Endothelial cell of umbilical vein (primary cell): Measurements from ENCODE around the gene ITIH5. TPM values are rescaled to one million over a fixed set of nuclear protein-coding genes. Genes with fewer than 3 reads are reported as not detected.

Source experiments
- BruUV-seq: library from RNA; stranded (reverse); fragments of 400-500 nt; replicated peaks from 2 replicates; lab custom pipeline; 2021; lab: Mats Ljungman, UMichigan
- CTCF ChIA-PET: fragments of 300-600, 350-600 bp; sonication (Branson Sonifier 250); formaldehyde crosslinking; loops from one replicate; lab custom pipeline; 2021; ENCODE audit warnings: antibody characterized with exemption, inconsistent platforms; lab: Charles Lee
- POLR2A ChIA-PET: fragments of 300-600, 350-600 bp; sonication (Branson Sonifier 250); formaldehyde crosslinking; loops from one replicate; lab custom pipeline; 2021; ENCODE audit warnings: antibody characterized with exemption, inconsistent platforms; lab: Charles Lee
- DNase-seq: peaks from one replicate; pipeline ENCODE4 v3.0.0-alpha.2; 2011; ENCODE audit warnings: low read depth, low spot score
- FAIRE-seq: peaks from 2 replicates; lab custom pipeline; 2011; peaks lifted over from hg19 to GRCh38; lab: Jason Lieb, UNC
- H2AFZ ChIP-seq: 2 replicates; pipeline ENCODE4 v1.6.0; 2012; ENCODE audit warnings: low read depth, low read length, control low read depth, inconsistent platforms
- H3K27ac ChIP-seq: 2 replicates; pipeline ENCODE4 v1.5.1; 2011; ENCODE audit warnings: low read depth, mild to moderate bottlenecking, control low read depth, low read length, moderate library complexity; ENCODE audit not compliant: insufficient read depth
- H3K27me3 ChIP-seq, 2 experiments: 2 replicates each; pipeline versions ENCODE4 v1.6.0 to v1.6.1; 2011; ENCODE audit warnings: low read length in 2 of 2, mixed read lengths in 1 of 2; ENCODE audit not compliant: control insufficient read depth in 2 of 2, insufficient read depth in 2 of 2
- H3K36me3 ChIP-seq, 2 experiments: 2 replicates in 1 of 2; 3 replicates in 1 of 2; pipeline ENCODE4 v1.5.1; 2011; ENCODE audit warnings: low read length in 2 of 2, mild to moderate bottlenecking in 1 of 2, moderate library complexity in 1 of 2; ENCODE audit not compliant: control insufficient read depth in 2 of 2, insufficient read depth in 2 of 2; ENCODE audit errors: extremely low read depth in 1 of 2
- H3K4me1 ChIP-seq: 3 replicates; pipeline ENCODE4 v1.5.1; 2011; ENCODE audit warnings: mild to moderate bottlenecking, low read length; ENCODE audit not compliant: control insufficient read depth, insufficient read depth; ENCODE audit errors: extremely low read depth
- H3K4me2 ChIP-seq: 2 replicates; pipeline ENCODE4 v1.6.1; 2011; ENCODE audit warnings: low read length, control low read depth, mixed read lengths; ENCODE audit not compliant: insufficient read depth
- H3K4me3 ChIP-seq, 3 experiments: fragments of 200-600 bp in 1 of 3; sonication (generic), shearing (Covaris generic) in 1 of 3; replicated peaks in 1 of 3; 2 replicates each; pipeline ENCODE4 v1.5.1; 2011 to 2016; ENCODE audit warnings: control low read depth in 3 of 3, low read length in 3 of 3, mild to moderate bottlenecking in 2 of 3, inconsistent platforms in 1 of 3, low read depth in 1 of 3, moderate library complexity in 1 of 3; ENCODE audit not compliant: insufficient read depth in 1 of 3
- H3K79me2 ChIP-seq: 2 replicates; pipeline ENCODE4 v1.6.0; 2012; ENCODE audit warnings: low read length, inconsistent platforms; ENCODE audit not compliant: control insufficient read depth, insufficient read depth
- H3K9ac ChIP-seq: replicated peaks from 2 replicates; pipeline ENCODE3; 2011; ENCODE audit warnings: low read length, control low read depth; ENCODE audit not compliant: insufficient read depth; ENCODE audit errors: extremely low read depth
- H3K9me1 ChIP-seq: replicated peaks from 3 replicates; pipeline ENCODE4 v1.6.0; 2011; ENCODE audit warnings: mild to moderate bottlenecking, low read length; ENCODE audit not compliant: control insufficient read depth, insufficient read depth; ENCODE audit errors: extremely low read depth
- H3K9me3 ChIP-seq: replicated peaks from 2 replicates; pipeline ENCODE4 v1.5.1; 2012; ENCODE audit warnings: low read length, inconsistent platforms; ENCODE audit not compliant: control insufficient read depth, insufficient read depth
- H4K20me1 ChIP-seq: replicated peaks from 2 replicates; pipeline ENCODE3; 2011; ENCODE audit warnings: mild to moderate bottlenecking, low read length; ENCODE audit not compliant: control insufficient read depth, insufficient read depth; ENCODE audit errors: extremely low read depth
- EZH2 ChIP-seq: IDR thresholded peaks from 2 replicates; pipeline ENCODE4 v1.6.1; 2012; ENCODE audit warnings: borderline replicate concordance, low read depth, mild to moderate bottlenecking, moderate library complexity, low read length, inconsistent platforms; ENCODE audit not compliant: severe bottlenecking
- FOS ChIP-seq: IDR thresholded peaks from 2 replicates; pipeline ENCODE4 v1.6.1; 2011; ENCODE audit warnings: mild to moderate bottlenecking, low read length, moderate library complexity, borderline replicate concordance; ENCODE audit not compliant: insufficient read depth
- GATA2 ChIP-seq: IDR thresholded peaks from 2 replicates; pipeline ENCODE4 v1.7.0; 2011; ENCODE audit warnings: low read depth, mild to moderate bottlenecking, moderate library complexity, mixed read lengths, low read length; ENCODE audit not compliant: insufficient read length, insufficient read depth
- dilution Hi-C: fragments of 300-500 bp; cut with MboI; formaldehyde crosslinking; loops from one replicate; pipeline ENCODE4 v1.15.0; 2019; ENCODE audit warnings: low sequenced_read_pairs; ENCODE audit not compliant: extremely low pct_ligation_motif_present
- intact Hi-C: fragments of 100-400 bp; cut with micrococcal nuclease; formaldehyde crosslinking; loops from one replicate; pipeline ENCODE4 v1.10.0; 2022
- polyA plus RNA-seq, 4 experiments: library from polyadenylated mRNA; depleted of rRNA in 3 of 4; stranded (reverse) in 3 of 4; unstranded in 1 of 4; fragments of >200 nt; gene quantifications; 2 replicates each; pipeline versions ENCODE4 v1.2.1 to v1.2.3, GENCODE V29; 2011 to 2012; ENCODE audit warnings: missing spikeins in 1 of 4
- total RNA-seq: library from RNA; stranded (reverse); gene quantifications from 2 replicates; pipeline ENCODE4 v1.2.3, GENCODE V29; 2021

The ITIH5 gene
- total and polyA plus RNA-seq, 2 donors (not counting 3 experiments of a cell fraction or from before 2014, with no cell fraction given) = not detected

GRCh38 chr10:7625009-7625408, 41.8 kb downstream of the ITIH5 start:
- Histone ChIP-seq H3K27ac (no peak overlapping the region), H3K4me2 (no peak overlapping the region), H3K27me3 (no peaks in the 10 kb centered on the region), H3K4me3 (no peak overlapping the region), H3K9me3 (no peaks in the 10 kb centered on the region), H3K9me1 (no peaks in the 10 kb centered on the region), H2AFZ (no peak overlapping the region), H3K79me2 (no peaks in the 10 kb centered on the region), H3K9ac (no peak overlapping the region), H4K20me1 (no peaks in the 10 kb centered on the region), H3K36me3 (no peaks in the 10 kb centered on the region), H3K4me1 (no peaks in the 10 kb centered on the region)
- BruUV-seq = no TSS peak
- dilution Hi-C loops = no loop called here
- ChIA-PET CTCF (no interaction called here), POLR2A (no interaction called here)
- TF ChIP-seq FOS (no peak), GATA2 (no peak)
- DNase-seq = no peak
- intact Hi-C loops = no loop called here
- no peak for FAIRE-seq

GRCh38 chr10:7622969-7623368, 43.8 kb downstream of the ITIH5 start:
- Histone ChIP-seq H2AFZ (no peak overlapping the region), H3K4me2 (no peak overlapping the region), H3K27ac (no peak overlapping the region), H3K9ac (no peak overlapping the region), H3K9me3 (no peaks in the 10 kb centered on the region), H3K36me3 (no peaks in the 10 kb centered on the region), H3K9me1 (no peaks in the 10 kb centered on the region), H3K4me3 (no peak overlapping the region), H4K20me1 (no peaks in the 10 kb centered on the region), H3K4me1 (no peaks in the 10 kb centered on the region), H3K79me2 (no peaks in the 10 kb centered on the region), H3K27me3 (no peaks in the 10 kb centered on the region)
- BruUV-seq = no TSS peak
- ChIA-PET POLR2A (no interaction called here), CTCF (no interaction called here)
- FAIRE-seq (no peak), DNase-seq (no peak)
- no peak for TF ChIP-seq FOS
- no peak for TF ChIP-seq EZH2
- dilution Hi-C loops = no loop called here
- intact Hi-C loops = no loop called here
